Measurements from ENCODE around the gene KCNQ1.

Gene KCNQ1

DNA sequence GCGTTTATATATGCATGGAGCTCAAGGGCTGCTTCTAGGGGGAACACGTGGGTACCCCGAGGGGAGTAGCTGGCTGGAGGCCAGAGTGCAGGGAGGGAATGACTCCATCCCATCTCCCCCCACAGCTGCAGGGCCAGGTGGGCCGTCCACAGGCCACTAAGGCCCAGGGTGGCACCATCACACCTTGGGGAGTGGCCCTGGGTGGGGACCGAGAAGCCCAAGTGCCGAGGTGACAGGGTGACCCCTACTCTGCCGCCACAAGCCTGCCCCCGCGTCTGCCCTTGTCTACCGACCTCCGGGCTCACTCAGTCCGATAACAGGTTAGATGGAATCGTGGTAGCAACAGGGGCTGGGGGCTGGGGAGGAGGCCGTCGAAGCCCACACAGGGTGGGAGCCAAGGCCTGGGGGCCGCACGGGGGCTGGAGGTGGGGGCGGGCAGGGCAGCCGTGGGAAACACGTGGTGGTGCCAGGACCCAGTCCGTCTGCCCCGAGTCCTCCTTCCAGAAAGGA lies 129.3 kb downstream of the KCNQ1 start:
- no peak for DNase-seq

DNA sequence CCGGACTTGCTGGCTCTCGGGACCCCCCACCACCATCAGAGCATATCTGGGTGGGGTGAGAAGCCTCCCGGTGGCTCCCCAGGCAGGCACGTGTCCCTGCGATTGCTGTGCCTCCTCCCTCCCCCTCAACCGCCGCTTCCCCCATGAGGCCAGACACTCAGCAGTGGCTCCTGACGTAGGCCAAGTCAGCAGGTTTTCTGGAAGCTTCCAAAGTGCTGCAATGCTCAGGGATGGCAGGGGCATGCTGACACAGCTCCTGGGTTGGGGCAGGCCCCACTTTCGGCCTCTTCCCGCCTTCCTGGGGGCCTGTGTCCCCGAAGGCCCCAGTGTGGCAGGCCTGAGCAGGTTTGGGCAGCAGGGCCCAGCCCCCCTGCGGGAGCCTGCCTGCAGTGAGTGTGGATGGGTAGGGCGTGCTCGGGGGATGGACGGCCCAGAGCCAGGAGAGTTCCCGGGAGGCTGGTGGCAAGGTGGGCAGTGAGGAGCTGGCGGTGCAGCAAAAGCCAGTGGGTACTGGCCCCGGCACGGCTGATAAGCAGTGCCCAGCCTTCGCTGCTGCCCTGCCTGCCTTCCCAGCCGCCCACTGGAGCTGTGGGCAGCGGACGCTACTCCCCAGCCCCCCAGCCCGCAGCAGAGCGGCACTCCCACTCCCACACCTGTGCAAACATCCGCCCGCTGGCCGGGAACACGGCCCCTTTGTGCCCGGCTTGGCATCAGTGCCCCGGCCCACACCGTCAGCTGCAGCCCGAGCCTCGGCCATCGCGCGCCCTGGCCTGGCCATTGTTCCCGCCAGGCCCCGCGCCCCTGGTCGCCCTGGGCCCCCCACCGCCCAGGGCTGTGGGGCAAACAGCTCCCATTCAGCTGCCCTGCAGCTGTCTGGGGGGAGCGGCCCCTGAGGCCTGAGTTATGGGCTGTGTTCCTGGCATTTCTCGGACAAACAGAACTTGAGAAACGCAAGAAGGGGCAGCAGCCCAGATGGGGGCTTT lies 130.0 kb downstream of the KCNQ1 start:
- DNase-seq: no peak

DNA sequence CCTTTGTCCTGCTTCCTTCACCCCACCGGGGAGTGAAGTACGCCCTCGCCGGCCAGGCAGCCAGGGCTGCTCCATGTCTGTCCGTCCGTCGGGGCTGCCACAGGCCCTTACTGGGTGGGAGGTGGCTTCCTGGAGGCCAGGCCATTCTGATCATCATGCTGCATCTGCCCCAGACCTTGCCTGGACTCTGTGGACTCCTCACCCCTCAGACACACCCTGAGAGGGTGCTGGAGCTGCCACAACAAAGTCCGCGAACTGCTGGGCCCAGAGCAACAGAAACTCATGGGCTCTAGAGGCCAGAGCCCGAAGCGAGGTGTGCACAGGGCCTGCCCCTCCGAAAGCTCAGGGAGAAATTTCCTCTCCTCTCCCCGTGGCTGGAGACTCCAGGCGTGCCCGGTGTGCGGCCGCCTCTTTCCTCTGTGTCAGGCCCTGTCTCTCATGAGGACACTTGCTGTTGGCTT lies 130.8 kb downstream of the KCNQ1 start:
- no peak for DNase-seq

DNA sequence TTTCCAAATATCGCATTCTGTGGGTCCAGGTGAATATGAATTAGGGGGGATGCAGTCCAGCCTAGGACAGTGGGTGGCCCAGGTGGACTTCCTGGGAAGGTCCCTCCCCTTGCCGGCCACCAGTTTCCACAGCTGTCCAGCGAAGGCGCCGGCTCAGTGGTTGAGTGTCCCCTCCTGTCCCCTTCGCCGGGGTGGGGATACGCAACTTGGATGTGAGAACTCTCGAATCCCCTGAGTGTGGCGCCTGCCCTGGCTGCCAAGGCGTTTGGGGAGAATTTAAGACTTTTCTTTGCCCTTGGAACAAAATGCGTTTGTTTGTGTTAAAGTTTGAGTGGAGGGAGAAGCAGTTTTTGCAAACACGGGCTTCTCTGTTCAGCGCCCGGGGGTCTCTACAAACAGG lies 131.3 kb downstream of the KCNQ1 start:
- no peak for DNase-seq

DNA sequence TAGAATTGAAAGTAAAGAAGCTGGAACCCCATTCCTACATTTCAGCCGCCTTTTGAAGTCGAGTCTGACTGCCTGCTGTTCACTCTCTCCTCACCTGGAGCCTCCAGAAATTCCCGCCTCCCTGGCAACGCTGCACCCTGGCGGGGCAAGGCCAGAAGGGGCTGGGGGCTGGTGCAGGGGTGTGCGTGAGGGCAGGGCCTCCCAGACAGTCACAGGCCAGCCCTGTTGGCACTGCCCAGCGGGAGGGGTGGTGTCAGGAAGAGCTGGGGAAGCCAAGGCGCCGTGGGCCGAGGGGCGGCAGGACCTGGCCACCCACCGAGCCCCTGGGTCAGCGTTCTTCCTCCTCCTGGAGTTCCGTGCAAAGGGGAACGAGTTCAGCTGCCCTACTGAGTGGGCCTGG lies 131.7 kb downstream of the KCNQ1 start:
- DNase-seq: no peak

DNA sequence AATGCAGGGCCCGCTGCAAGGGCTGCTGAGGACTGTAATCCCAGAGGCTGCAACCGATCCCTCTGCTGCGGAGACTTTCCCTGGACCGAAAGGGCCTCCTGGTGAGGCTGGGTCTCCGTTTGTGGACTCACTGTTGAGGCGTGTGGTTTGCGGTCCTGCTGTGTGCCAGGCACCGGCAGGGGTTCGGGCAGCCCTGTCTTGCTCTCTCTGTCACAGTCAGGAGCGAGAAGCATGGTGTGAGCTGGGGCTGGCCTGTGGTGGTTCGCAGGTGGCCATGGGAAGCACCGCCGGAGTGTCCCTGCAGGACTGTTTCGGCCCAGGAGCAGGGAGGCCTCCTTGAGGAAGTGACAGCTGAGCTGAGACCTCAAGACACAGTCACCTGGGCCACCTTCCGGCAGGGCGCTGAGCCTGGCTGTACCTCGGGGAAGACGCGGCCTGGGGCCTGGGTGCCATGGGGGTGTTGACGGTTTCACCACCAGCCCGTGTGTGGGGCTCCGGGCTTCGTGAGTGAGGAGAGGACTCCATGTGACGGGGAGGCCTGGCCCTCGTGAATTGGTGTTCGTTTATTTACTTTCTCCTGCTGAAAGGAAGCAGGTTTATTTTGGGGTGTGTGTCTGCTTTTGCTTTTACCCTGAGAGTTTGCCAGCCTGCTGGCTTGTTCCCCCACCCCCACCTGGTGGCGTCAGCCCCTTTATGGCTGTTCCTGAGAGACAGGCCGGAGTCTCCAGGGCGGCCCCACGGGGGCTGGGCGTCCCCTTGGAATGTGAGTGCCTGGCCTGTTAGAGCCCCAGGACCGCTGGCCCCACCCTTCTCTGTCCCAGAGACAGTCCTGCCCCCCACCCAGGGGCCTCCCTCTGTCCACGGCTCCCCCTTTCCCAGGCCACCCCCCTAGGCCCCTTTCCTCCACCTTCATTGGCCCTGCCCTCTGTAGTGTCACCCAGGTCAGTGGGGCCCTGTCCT lies 132.5 kb downstream of the KCNQ1 start:
- no peak for DNase-seq

DNA sequence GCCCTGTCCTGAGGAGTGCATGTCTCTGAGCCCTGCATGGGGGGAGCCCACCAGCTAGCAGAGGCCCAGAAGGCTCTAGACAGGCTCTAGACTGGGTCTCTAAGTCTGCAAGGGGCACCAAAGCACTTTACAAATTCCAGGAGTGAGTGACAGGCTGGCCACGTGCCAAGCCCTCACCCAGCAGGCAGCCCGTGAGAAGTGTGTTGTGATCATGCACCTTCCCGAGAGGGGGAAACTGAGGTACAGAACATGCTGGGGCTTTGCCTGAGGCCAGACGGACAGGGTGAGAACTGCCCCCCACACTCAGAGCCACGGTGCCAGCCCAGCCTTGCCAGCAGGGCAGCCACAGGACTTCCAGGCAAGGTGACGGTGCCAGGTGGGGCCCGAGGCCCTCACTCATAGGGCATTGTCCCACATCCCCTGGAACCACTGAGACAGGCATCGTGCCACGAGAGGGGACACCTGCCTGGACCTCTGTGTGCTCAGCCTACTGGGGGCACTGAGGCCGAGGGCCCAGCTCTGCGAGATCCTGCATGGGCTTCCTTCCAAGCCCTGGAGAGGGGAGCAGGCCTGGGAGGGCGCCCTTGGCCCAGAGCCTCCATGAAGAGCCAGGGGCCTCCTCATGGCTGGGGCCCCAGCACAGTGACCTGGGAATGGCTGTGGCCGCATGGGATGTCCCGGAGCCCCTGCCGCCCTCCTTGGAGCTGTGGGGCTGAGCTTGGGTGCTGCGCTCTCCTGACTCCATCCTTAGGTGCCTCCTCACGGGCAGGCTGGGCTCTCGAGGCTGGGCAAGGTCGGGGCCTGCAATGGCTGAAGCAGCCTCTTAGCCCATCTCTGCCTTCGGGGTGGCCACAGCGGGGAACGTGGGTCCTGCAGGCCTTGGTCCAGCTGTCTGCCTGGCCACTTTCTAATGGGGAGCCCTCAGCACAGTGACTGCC lies 133.5 kb downstream of the KCNQ1 start:
- no peak for DNase-seq

DNA sequence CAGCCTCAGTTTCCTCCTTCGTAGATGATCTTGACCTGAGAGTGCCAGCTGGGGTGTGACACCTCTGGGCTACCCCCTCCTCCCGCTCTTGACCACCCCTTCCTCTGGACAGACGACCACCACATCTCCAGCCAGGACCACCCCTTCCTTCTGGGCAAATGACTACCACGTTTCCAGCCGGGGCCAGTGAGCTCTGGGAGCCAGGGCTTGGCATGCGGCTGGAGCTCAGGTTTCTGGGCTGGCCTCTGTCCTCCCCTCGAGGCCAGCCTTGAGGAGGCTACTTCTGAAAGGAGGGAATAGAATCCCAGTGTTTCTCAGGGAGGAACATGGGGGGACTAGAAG lies 134.1 kb downstream of the KCNQ1 start:
- DNase-seq: no peak

DNA sequence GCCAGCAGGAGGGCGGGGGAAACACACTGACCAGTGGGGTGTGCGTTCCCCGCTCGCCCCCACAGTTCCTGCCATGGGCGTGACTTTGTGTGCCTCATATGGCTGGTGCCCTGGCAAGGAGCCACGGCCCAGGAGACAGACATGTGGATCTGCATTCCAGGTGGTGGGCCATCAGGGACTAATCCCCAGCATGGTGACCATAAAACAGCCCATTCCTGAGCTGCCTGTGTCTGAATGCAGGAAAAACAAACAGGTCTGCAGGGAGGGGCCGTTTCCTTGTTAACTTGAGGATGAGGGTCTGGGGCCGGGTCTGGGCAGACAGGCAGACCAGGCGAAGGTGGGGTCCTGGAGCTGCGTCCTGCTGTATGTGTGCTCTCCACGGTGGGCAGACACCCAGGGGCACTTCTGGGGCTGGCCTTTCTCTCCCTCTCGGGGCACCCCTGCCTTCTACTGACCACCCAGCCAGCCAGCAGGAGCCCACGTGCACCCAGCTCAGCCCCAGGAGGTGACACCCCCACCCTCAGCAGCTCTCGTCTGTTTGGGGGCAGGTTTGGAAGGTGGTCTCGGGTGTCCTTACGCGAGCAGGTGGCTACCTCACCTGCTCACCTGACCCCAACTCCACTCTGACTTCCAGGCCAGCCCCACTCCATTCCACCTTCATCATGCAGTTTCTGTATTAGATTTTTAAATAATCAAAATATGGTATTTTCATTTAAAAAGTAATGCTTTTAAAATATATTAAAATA lies 134.7 kb downstream of the KCNQ1 start:
- DNase-seq: no peak

DNA sequence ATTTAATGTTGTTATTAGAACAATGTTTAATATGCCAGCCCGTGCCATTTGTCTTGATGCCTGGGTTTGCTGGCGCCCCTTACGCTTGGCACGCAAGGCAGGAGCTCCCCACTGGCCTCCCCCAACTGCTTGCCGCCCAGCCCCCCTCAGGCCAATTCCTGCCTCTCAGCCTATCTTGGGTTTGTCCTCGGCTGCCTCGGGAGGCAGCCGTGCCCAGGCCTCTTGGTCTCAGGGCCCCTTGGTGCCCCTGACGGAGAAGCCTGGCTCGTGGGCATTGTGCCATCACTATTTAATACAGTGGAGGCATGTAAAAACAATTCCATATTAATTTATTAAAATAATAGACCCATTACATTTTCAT lies 135.2 kb downstream of the KCNQ1 start:
- DNase-seq: no peak

DNA sequence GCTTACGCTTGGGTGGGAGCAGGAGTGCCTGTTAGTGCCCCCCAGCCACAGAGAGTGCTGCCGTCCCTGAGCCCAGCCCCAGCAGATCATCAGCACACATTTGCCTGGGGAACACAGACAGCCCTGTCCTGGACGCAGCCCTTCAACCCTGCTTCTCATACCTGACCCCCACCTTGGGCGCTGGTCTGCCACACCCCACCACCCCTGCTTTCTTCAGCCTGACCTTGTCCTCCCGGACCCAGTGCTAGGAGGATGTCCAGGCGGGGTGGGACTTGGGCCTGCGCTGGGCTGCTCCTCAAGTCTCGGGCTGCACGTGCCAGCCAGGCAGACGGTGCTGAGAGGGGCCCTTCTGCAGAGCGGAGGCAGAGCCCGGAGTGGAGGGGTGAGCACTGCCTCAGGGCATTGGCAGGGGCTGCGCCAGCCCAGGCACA lies 135.8 kb downstream of the KCNQ1 start:
- no peak for DNase-seq

DNA sequence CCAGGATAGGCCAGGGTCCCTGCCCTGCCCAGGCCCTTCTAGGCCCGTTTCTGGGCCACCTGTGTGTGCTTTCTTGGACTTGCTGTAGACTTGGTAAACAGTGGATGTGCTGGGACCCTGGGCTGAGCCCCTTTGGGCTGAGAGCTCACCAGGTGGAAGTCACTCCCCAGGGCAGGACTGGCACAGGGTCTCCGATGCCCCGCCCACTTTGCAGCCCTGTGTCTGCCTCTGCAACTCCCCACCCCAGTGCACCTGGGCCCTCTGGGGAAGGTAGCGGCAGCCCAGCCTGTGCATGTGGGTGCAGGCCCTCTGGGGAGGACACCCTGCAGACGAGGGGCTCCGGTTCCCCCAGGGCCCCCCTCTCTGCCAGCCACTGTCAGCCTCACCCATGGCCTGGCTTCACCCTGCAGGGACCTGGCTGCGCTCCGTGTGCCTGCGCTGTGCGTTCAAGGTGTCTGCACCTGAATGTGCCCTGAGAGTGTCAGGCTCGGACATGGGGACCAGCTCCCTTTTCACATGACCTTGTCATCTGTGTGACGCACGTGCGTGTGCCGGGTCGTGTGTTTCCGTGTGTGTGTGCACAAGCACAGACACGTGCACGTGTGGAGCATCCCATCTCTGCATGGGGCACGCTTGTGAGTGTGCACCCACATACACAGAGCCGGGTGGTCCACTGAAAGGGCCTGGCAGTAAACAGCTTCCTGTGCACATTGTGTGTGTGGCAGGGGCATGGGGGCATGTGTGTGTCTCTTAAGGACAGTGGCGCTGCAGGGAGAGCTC lies 136.5 kb downstream of the KCNQ1 start:
- DNase-seq: no peak

DNA sequence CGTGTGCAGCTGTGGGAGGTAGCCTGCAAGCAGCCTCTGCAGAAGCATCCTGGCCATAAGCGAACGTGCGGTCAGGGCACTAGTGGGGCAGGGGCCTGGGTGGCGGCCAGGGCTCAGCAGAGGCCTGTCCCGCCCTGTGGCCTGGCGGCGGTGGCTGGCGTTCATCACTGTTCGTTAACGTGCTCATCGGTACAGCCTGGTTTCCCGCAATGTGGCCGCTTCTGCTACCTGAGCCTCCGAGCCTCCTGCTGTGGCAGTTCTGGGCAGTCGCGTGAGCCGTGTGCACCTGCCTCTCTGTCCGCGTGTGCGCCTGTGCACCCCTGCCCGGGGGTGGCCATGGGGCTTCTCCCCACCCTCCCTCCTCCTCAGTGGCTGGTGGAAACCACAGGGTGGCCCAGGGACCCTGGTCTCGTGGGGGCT lies 137.1 kb downstream of the KCNQ1 start:
- no peak for DNase-seq

DNA sequence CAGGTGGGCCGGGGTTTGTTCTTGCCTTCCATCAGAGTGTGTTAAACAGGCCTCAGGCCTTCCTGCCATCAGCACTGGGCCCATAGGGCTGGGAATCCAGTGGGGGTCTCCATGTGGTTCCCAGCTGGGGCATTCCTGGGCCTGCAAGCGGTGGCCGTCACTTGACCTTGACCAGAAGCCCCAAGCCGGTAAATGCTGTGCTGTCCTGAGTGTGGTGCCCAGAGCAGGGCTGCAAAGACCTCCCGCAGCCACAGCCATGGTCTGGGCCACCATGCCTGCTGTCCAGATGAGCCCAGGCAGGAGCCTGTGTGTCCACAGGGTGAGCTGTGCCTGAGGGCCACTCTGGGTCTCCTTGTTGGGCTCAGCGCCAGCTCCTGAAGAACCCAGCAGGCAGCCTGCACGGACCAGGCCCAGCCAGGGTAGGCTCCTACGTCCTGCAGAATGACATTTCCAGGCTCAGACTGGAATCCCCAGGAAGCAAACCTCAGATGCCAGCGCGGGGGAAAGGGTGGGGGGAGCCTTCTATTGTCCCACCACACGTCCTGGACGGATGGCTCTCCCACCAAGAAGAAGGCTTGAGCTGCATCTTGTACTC lies 137.6 kb downstream of the KCNQ1 start:
- DNase-seq: no peak

DNA sequence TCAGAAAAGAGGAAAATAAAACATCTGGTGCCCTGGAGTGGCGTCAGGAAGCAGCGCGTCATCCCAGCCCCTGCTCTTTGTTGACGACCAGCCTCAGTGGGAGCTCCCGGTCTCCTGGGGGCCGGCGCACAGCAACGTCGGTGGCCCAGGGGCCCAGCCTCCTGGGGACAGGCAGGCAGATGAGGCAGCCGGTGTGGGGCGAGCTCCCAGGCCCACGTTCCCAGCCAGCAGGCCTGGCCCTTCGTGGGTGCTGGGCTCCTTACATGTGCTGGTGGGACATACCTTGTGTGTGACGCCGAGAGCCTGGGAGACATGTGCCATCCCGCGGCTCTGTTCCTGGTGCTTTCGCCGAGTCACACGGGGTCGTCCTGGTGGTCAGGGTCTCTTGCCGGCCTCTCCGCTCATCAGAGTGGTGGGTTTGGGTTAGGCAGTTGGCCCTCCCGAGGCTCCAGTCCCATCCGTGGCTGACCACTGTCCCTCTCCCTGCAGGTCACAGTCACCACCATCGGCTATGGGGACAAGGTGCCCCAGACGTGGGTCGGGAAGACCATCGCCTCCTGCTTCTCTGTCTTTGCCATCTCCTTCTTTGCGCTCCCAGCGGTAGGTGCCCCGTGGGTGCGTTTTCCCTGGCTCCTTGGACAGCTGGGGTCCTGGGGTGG lies 138.3 kb downstream of the KCNQ1 start:
- DNase-seq: no peak

DNA sequence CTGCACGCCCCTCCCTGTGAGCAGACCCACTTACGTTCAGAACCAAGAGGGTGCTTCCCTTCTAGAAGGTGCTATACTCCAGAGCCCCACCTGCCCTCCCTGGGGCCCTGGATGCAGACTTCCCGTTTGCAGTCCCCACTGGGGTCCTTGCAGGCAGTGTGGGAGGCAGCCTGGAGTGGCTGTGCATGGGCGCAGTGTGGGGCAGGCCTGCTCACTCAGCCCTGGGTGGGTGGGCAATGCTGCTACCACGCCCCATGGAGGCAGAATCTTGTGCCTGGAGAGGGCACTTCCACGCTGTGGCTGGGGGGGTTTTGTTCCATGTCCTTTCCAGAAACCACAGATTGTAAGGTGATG lies 138.8 kb downstream of the KCNQ1 start:
- no peak for DNase-seq

DNA sequence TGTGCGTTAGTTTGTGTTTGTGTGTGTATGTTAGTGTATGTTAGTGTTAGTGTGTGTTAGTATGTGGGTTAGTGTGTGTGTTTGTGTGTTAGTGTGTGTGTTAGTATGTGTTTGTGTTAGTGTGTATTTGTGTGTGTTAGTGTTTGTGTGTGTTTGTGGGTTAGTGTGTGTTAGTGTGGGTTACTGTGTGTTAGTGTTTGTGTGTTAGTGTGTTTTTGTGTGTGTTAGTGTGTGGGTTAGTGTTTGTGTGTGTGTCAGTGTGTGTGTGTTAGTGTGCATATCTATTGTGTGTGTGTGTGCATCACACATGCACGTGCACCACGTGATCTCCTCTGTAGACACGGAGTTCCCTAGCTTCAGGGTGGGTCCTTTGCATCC lies 139.6 kb downstream of the KCNQ1 start:
- DNase-seq: no peak

DNA sequence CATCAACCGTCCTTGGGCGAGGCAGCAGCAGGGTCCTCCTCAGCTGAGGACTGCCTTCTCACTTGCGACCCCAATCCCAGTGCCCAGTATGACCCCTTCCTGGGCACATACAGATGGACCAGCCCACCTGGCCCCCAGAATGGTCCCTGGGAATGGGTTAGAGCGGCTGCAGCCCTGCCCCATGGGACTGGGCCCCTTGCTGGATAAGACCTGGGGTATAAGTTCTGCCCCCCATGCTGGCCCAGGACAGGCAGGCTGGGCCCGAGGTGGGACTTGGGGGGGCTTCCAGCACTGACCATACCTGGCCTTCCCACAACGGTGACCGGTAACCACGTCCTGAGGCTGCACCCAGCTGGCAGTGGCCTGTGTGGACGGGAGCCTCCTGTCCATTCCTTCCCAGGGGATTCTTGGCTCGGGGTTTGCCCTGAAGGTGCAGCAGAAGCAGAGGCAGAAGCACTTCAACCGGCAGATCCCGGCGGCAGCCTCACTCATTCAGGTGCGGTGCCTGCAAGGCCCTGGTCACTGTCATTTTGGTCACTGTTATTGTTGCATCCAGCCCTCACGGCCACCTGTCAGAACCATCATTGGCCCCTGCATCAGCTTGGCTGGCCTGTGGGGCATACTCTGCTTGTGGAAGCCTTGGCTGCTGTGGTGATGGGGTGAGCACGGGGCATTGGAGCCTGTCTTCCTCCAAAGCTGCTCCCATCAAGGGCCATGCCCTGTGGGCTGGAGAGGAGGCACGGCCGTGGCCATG lies 140.2 kb downstream of the KCNQ1 start:
- no peak for DNase-seq

DNA sequence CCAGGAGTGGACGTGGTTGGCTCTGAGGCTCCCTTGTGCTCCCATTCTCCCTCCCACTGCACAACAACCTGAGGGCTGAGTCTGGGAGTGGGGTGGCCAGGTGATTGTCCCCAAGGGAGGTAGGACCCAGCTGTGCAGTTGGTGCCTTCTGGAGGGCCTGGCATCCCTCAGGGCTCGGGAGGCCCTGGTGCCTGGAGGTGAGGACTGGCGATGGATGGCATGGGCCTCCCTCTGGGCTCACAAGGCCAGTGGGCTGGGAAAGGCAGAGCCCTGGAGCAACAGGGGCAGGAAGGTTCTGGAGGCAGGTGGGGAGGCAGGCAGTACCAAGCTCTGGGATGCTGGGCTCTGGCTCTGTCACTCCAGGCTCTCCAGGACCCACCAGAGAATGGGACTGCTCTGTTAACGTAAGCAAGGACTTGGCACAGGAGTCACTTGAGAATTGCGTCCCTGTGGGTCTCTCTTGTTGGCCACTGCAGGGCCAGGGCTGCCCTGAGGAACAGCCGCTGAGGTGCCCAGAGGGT lies 140.8 kb downstream of the KCNQ1 start:
- DNase-seq: no peak

All from NCI-H2171 treated with DMSO at 0.1 percent for 48 hours (cell line).